ENCODE measurements around the gene CIPC. TPM values are rescaled to one million over a fixed set of nuclear protein-coding genes. Genes with fewer than 3 reads are reported as not detected.

CIPC gene
- total and polyA plus RNA-seq, 2 of the 13 experiments (the other 11 are each of a cell fraction or from before 2014, with no cell fraction given): 7.6 to 13.9 TPM

- H3K36me3 ChIP-seq (replicated peaks in 1 of 2; ENCODE audit: control insufficient read depth in 1 of 2, insufficient read depth in 2 of 2, low read length in 2 of 2): no peaks in the 10 kb centered on the region
- ChIA-PET POLR2A (no interaction called here), CTCF (ENCODE audit: low intra/inter-chr PET ratio, low total read pairs) (no interaction called here)
- FAIRE-seq (no peak), DNase-seq (ENCODE audit: low spot score) (no peak), ATAC-seq (no peak)
- no peak overlapping the region for H3K9ac ChIP-seq (ENCODE audit: insufficient read depth, low read depth, low read length)
- BruUV-seq (replicated peaks): no TSS peak
- no peaks in the 10 kb centered on the region for H4K20me1 ChIP-seq (ENCODE audit: insufficient read depth, low read length)
- no peak overlapping the region for H3K4me2 ChIP-seq (ENCODE audit: low read depth, low read length)
- H3K9me3 ChIP-seq (ENCODE audit: low read length): no peaks in the 10 kb centered on the region
- H3K79me2 ChIP-seq (ENCODE audit: insufficient read depth, low read length): no peaks in the 10 kb centered on the region
- H3K27ac ChIP-seq (ENCODE audit: extremely low read length, insufficient read depth, low read length): no peak overlapping the region
- WGBS (ENCODE audit: low lambda C conversion rate): 35% methylated on average over 3 of the region's 3 CpGs
- H3K4me1 ChIP-seq (ENCODE audit: insufficient read depth, low read length): 0 out of 2 replicates have a peak, but pooled peaks cover 9% of the 10 kb centered on the region
- in situ Hi-C loops (cut with HindIII; ENCODE audit: extremely low pct_ligation_motif_present, low pct_unique_long_range_greater_than_20kb) (no loop called here), intact Hi-C loops (cut with micrococcal nuclease; ENCODE audit: unreplicated experiment) (no loop called here)
- H3K4me3 ChIP-seq (replicated peaks in 1 of 3; ENCODE audit: insufficient read depth in 1 of 3, low read depth in 2 of 3, low read length in 3 of 3): no peak overlapping the region
- H3K27me3 ChIP-seq (ENCODE audit: control insufficient read depth in 1 of 2, insufficient read depth in 2 of 2, low read length in 2 of 2): peaks cover 0 to 5% of the 10 kb centered on the region in 2 experiments; a peak in 2 of 5 replicates
- H2AFZ ChIP-seq (ENCODE audit: low read length): no peak overlapping the region
- no peak for TF ChIP-seq ZBTB7B (CRISPR knock-in tag; IDR thresholded peaks at IDR 0.05)
- TF ChIP-seq, protein P1, sequence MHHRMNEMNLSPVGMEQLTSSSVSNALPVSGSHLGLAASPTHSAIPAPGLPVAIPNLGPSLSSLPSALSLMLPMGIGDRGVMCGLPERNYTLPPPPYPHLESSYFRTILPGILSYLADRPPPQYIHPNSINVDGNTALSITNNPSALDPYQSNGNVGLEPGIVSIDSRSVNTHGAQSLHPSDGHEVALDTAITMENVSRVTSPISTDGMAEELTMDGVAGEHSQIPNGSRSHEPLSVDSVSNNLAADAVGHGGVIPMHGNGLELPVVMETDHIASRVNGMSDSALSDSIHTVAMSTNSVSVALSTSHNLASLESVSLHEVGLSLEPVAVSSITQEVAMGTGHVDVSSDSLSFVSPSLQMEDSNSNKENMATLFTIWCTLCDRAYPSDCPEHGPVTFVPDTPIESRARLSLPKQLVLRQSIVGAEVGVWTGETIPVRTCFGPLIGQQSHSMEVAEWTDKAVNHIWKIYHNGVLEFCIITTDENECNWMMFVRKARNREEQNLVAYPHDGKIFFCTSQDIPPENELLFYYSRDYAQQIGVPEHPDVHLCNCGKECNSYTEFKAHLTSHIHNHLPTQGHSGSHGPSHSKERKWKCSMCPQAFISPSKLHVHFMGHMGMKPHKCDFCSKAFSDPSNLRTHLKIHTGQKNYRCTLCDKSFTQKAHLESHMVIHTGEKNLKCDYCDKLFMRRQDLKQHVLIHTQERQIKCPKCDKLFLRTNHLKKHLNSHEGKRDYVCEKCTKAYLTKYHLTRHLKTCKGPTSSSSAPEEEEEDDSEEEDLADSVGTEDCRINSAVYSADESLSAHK (CRISPR knock-in tag; IDR thresholded peaks at IDR 0.05; ENCODE audit: borderline replicate concordance): no peak
- TF ChIP-seq PLRG1 (conservative IDR thresholded peaks at IDR 0.05): no peak
- no peak for TF ChIP-seq GFI1 (CRISPR knock-in tag; IDR thresholded peaks at IDR 0.05; ENCODE audit: borderline replicate concordance)
- no peak for TF ChIP-seq MAFF (IDR thresholded peaks at IDR 0.05; ENCODE audit: low read depth, low read length)
- no peak for TF ChIP-seq ZBTB20 (CRISPR knock-in tag; IDR thresholded peaks at IDR 0.05; ENCODE audit: borderline replicate concordance, low read depth)
- TF ChIP-seq FOXA3 (CRISPR knock-in tag; IDR thresholded peaks at IDR 0.05): no peak
- TF ChIP-seq, protein P2, sequence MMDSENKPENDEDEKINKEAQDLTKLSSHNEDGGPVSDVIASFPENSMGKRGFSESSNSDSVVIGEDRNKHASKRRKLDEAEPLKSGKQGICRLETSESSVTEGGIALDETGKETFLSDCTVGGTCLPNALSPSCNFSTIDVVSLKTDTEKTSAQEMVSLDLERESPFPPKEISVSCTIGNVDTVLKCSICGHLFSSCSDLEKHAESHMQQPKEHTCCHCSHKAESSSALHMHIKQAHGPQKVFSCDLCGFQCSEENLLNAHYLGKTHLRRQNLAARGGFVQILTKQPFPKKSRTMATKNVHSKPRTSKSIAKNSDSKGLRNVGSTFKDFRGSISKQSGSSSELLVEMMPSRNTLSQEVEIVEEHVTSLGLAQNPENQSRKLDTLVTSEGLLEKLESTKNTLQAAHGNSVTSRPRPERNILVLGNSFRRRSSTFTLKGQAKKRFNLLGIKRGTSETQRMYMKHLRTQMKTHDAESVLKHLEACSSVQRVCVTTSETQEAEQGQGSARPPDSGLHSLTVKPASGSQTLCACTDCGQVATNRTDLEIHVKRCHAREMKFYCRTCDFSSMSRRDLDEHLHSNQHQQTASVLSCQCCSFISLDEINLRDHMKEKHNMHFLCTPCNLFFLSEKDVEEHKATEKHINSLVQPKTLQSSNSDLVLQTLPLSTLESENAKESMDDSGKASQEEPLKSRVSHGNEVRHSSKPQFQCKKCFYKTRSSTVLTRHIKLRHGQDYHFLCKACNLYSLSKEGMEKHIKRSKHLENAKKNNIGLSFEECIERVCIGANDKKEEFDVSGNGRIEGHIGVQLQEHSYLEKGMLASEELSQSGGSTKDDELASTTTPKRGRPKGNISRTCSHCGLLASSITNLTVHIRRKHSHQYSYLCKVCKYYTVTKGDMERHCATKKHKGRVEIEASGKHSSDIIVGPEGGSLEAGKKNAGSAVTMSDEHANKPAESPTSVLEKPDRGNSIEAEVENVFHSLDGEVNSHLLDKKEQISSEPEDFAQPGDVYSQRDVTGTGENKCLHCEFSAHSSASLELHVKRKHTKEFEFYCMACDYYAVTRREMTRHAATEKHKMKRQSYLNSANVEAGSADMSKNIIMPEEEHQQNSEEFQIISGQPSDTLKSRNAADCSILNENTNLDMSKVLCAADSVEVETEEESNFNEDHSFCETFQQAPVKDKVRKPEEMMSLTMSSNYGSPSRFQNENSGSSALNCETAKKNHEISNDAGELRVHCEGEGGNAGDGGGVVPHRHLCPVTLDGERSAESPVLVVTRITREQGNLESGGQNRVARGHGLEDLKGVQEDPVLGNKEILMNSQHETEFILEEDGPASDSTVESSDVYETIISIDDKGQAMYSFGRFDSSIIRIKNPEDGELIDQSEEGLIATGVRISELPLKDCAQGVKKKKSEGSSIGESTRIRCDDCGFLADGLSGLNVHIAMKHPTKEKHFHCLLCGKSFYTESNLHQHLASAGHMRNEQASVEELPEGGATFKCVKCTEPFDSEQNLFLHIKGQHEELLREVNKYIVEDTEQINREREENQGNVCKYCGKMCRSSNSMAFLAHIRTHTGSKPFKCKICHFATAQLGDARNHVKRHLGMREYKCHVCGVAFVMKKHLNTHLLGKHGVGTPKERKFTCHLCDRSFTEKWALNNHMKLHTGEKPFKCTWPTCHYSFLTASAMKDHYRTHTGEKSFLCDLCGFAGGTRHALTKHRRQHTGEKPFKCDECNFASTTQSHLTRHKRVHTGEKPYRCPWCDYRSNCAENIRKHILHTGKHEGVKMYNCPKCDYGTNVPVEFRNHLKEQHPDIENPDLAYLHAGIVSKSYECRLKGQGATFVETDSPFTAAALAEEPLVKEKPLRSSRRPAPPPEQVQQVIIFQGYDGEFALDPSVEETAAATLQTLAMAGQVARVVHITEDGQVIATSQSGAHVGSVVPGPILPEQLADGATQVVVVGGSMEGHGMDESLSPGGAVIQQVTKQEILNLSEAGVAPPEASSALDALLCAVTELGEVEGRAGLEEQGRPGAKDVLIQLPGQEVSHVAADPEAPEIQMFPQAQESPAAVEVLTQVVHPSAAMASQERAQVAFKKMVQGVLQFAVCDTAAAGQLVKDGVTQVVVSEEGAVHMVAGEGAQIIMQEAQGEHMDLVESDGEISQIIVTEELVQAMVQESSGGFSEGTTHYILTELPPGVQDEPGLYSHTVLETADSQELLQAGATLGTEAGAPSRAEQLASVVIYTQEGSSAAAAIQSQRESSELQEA (CRISPR knock-in tag; IDR thresholded peaks at IDR 0.05; ENCODE audit: not compliant biosample characterization): no peak
- TF ChIP-seq ZFP1 (CRISPR knock-in tag; IDR thresholded peaks at IDR 0.05): no peak
- TF ChIP-seq, protein P3, sequence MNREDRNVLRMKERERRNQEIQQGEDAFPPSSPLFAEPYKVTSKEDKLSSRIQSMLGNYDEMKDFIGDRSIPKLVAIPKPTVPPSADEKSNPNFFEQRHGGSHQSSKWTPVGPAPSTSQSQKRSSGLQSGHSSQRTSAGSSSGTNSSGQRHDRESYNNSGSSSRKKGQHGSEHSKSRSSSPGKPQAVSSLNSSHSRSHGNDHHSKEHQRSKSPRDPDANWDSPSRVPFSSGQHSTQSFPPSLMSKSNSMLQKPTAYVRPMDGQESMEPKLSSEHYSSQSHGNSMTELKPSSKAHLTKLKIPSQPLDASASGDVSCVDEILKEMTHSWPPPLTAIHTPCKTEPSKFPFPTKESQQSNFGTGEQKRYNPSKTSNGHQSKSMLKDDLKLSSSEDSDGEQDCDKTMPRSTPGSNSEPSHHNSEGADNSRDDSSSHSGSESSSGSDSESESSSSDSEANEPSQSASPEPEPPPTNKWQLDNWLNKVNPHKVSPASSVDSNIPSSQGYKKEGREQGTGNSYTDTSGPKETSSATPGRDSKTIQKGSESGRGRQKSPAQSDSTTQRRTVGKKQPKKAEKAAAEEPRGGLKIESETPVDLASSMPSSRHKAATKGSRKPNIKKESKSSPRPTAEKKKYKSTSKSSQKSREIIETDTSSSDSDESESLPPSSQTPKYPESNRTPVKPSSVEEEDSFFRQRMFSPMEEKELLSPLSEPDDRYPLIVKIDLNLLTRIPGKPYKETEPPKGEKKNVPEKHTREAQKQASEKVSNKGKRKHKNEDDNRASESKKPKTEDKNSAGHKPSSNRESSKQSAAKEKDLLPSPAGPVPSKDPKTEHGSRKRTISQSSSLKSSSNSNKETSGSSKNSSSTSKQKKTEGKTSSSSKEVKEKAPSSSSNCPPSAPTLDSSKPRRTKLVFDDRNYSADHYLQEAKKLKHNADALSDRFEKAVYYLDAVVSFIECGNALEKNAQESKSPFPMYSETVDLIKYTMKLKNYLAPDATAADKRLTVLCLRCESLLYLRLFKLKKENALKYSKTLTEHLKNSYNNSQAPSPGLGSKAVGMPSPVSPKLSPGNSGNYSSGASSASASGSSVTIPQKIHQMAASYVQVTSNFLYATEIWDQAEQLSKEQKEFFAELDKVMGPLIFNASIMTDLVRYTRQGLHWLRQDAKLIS (CRISPR knock-in tag; IDR thresholded peaks at IDR 0.05): no peak
Measured at GRCh38 chr14:77082356-77082755, 15.7 kb upstream of the CIPC start.
